CD14-positive monocyte (primary cell): ENCODE data around the gene SCNN1A. TPM values are rescaled to one million over a fixed set of nuclear protein-coding genes. Genes with fewer than 3 reads are reported as not detected.

ENCODE experiments used
- DNase-seq, 3 donors: peaks; one replicate each; pipeline ENCODE4 v3.0.0-alpha.2; 2011 to 2022
- H2AFZ ChIP-seq: 2 replicates; pipeline ENCODE4 v1.6.0; 2012; ENCODE audit warnings: mild to moderate bottlenecking, low read depth, low read length, inconsistent platforms; ENCODE audit not compliant: insufficient read depth, poor library complexity, severe bottlenecking
- H3K27ac ChIP-seq, 2 donors: 1 replicate in 1 of 2; 2 replicates in 1 of 2; pipeline ENCODE4 v1.5.1; 2012 to 2013; ENCODE audit warnings: low read length in 2 of 2, control low read depth in 1 of 2, inconsistent platforms in 1 of 2, low read depth in 1 of 2, mild to moderate bottlenecking in 1 of 2
- H3K27me3 ChIP-seq, 2 donors: one replicate each; pipeline versions ENCODE4 v1.6.0 to v1.6.1; 2011 to 2013; ENCODE audit warnings: low read length in 2 of 2; ENCODE audit not compliant: control insufficient read depth in 2 of 2, insufficient read depth in 2 of 2
- H3K36me3 ChIP-seq, 2 donors: replicated peaks in 1 of 2; 1 replicate in 1 of 2; 2 replicates in 1 of 2; pipeline versions ENCODE4 v1.5.1 to v1.6.1; 2012 to 2013; ENCODE audit warnings: low read length in 2 of 2, control low read depth in 1 of 2, inconsistent platforms in 1 of 2, mild to moderate bottlenecking in 1 of 2; ENCODE audit not compliant: insufficient read depth in 2 of 2, control insufficient read depth in 1 of 2
- H3K4me1 ChIP-seq, 2 donors: 1 replicate in 1 of 2; 2 replicates in 1 of 2; pipeline versions ENCODE4 v1.5.1 to v1.6.1; 2012 to 2013; ENCODE audit warnings: low read length in 2 of 2, control low read depth in 1 of 2, inconsistent platforms in 1 of 2, mild to moderate bottlenecking in 1 of 2, moderate library complexity in 1 of 2; ENCODE audit not compliant: insufficient read depth in 2 of 2, control insufficient read depth in 1 of 2
- H3K4me2 ChIP-seq: replicated peaks from 2 replicates; pipeline ENCODE3; 2012; ENCODE audit warnings: low read length, moderate library complexity, mild to moderate bottlenecking; ENCODE audit not compliant: poor library complexity, severe bottlenecking; ENCODE audit errors: extremely low read depth
- H3K4me3 ChIP-seq, 3 experiments: fragments of 200-600 bp in 1 of 3; sonication (generic) in 1 of 3; replicated peaks in 1 of 3; 1 replicate in 2 of 3; 2 replicates in 1 of 3; pipeline ENCODE4 v1.5.1; 2011 to 2013; ENCODE audit warnings: low read length in 3 of 3, mild to moderate bottlenecking in 3 of 3, control low read depth in 2 of 3, low read depth in 2 of 3, inconsistent platforms in 1 of 3, moderate library complexity in 1 of 3
- H3K79me2 ChIP-seq: 2 replicates; pipeline ENCODE4 v1.6.0; 2012; ENCODE audit warnings: mild to moderate bottlenecking, control low read depth, inconsistent platforms, low read length, moderate library complexity; ENCODE audit not compliant: insufficient read depth
- H3K9ac ChIP-seq: 2 replicates; pipeline ENCODE4 v1.6.0; 2017; ENCODE audit warnings: low read length, mild to moderate bottlenecking; ENCODE audit not compliant: insufficient read depth, poor library complexity, severe bottlenecking
- H3K9me3 ChIP-seq, 2 donors: replicated peaks in 1 of 2; 1 replicate in 1 of 2; 2 replicates in 1 of 2; pipeline versions ENCODE4 v1.5.1 to v1.6.1; 2012 to 2013; ENCODE audit warnings: low read length in 2 of 2, control low read depth in 1 of 2; ENCODE audit not compliant: control insufficient read depth in 1 of 2, insufficient read depth in 1 of 2
- H4K20me1 ChIP-seq: 2 replicates; pipeline ENCODE4 v1.6.0; 2012; ENCODE audit warnings: mild to moderate bottlenecking, low read length, control low read depth, moderate library complexity; ENCODE audit not compliant: insufficient read depth
- H3K27ac Mint-ChIP-seq, 7 donors: one replicate each; pipeline ENCODE4 v1.8.0; 2020; ENCODE audit warnings: mild to moderate bottlenecking in 7 of 7, mixed read lengths in 7 of 7, moderate library complexity in 6 of 7, inconsistent platforms in 2 of 7
- H3K27me3 Mint-ChIP-seq, 3 donors: one replicate each; pipeline ENCODE4 v1.8.0; 2021 to 2022; ENCODE audit warnings: low read depth in 3 of 3, mild to moderate bottlenecking in 3 of 3, mixed read lengths in 3 of 3, moderate library complexity in 3 of 3, inconsistent platforms in 1 of 3
- H3K36me3 Mint-ChIP-seq, 2 donors: one replicate each; pipeline ENCODE4 v1.8.0; 2020; ENCODE audit warnings: mixed read lengths in 2 of 2, inconsistent platforms in 1 of 2, mild to moderate bottlenecking in 1 of 2
- H3K4me1 Mint-ChIP-seq: one replicate; pipeline ENCODE4 v1.8.0; 2020; ENCODE audit warnings: mild to moderate bottlenecking, mixed read lengths
- H3K4me3 Mint-ChIP-seq, 2 donors: one replicate each; pipeline ENCODE4 v1.8.0; 2020; ENCODE audit warnings: mild to moderate bottlenecking in 2 of 2, mixed read lengths in 2 of 2, moderate library complexity in 1 of 2
- H3K9me3 Mint-ChIP-seq, 7 donors: one replicate each; pipeline ENCODE4 v1.8.0; 2020 to 2022; ENCODE audit warnings: mixed read lengths in 7 of 7, mild to moderate bottlenecking in 6 of 7, moderate library complexity in 6 of 7, inconsistent platforms in 2 of 7
- CTCF ChIP-seq: fragments of 200-600 bp; IDR thresholded peaks from one replicate; pipeline ENCODE4 v1.8.0; 2022; ENCODE audit warnings: antibody characterized with exemption, mild to moderate bottlenecking
- WGBS: methylation state at CpG from one replicate; pipeline ENCODE4 v1.1.5; 2013; ENCODE audit warnings: missing lambda C conversion rate; ENCODE audit not compliant: insufficient coverage; 5-methylcytosine and 5-hydroxymethylcytosine counted together
- intact Hi-C, 2 donors: fragments of 100-400 bp; cut with micrococcal nuclease; formaldehyde crosslinking; loops; one replicate each; pipeline versions ENCODE4 v1.15.0 to v1.15.1; 2023
- polyA plus RNA-seq, 3 donors: library from polyadenylated mRNA; depleted of rRNA in 1 of 3; unstranded in 2 of 3; stranded (reverse) in 1 of 3; fragments of 300-500 nt in 2 of 3; fragments of >200 nt in 1 of 3; fragmentation: Illumina TruSeq in 2 of 3; gene quantifications; 1 replicate in 2 of 3; 2 replicates in 1 of 3; pipeline ENCODE4 v1.2.3, GENCODE V29; 2012 to 2021

Gene SCNN1A
- polyA plus RNA-seq, 3 donors, result 0.11 to 0.68 (median 0.63) TPM

- TF ChIP-seq CTCF, result no peak
- Mint-ChIP-seq H3K4me3 (no peak overlapping the region), H3K27ac (peak overlapping the region in 4 of 7 donors; percentile 36 to 74 (median 46)), H3K4me1 (peaks cover 46% of the 10 kb centered on the region), H3K27me3 (peaks cover 0 to 5% (median 0%) of the 10 kb centered on the region in 3 donors), H3K36me3 (peaks cover 34 to 60% of the 10 kb centered on the region in 2 donors), H3K9me3 (peaks cover 0 to 2% (median 0%) of the 10 kb centered on the region in 7 donors)
- WGBS, result 57% methylated on average over 8 of the region's 8 CpGs
- peak in 2 of 3 donors; percentile 30 to 31 for DNase-seq
- Histone ChIP-seq H3K4me3 (no peak overlapping the region), H3K36me3 (peaks cover 22 to 40% of the 10 kb centered on the region in 2 donors), H3K4me2 (no peak overlapping the region), H3K27me3 (no peaks in the 10 kb centered on the region), H2AFZ (no peak overlapping the region), H3K4me1 (peaks cover 27 to 42% of the 10 kb centered on the region in 2 donors), H3K27ac (peak overlapping the region; percentile 10 to 33), H4K20me1 (peaks cover 44% of the 10 kb centered on the region), H3K79me2 (peaks cover 6% of the 10 kb centered on the region), H3K9ac (no peak overlapping the region), H3K9me3 (no peaks in the 10 kb centered on the region)
- intact Hi-C loops, result no loop called here
Observed at GRCh38 chr12:6394398-6394797, 19.0 kb upstream of the SCNN1A start.

- no peak overlapping the region for H2AFZ ChIP-seq
- H3K9ac ChIP-seq, result no peak overlapping the region
- peak overlapping the region; percentile 25 for H3K4me2 ChIP-seq
- WGBS, result 100% methylated on average over 4 of the region's 7 CpGs
- peak overlapping the region in 1 of 2 donors; percentile 61 for H3K27ac ChIP-seq
- Mint-ChIP-seq H3K27me3 (peaks cover 0 to 5% (median 0%) of the 10 kb centered on the region in 3 donors), H3K9me3 (peaks cover 0 to 2% (median 0%) of the 10 kb centered on the region in 7 donors), H3K27ac (no peak overlapping the region), H3K4me3 (no peak overlapping the region), H3K36me3 (peaks cover 46 to 66% of the 10 kb centered on the region in 2 donors), H3K4me1 (peaks cover 55% of the 10 kb centered on the region)
- peaks cover 18% of the 10 kb centered on the region for H3K79me2 ChIP-seq
- no peak for DNase-seq
- H3K9me3 ChIP-seq, result no peaks in the 10 kb centered on the region
- no peaks in the 10 kb centered on the region for H3K27me3 ChIP-seq
- intact Hi-C loops, result no loop called here
- no peak for TF ChIP-seq CTCF
- H3K4me3 ChIP-seq, result no peak overlapping the region
- peaks cover 27 to 44% of the 10 kb centered on the region in 2 donors for H3K4me1 ChIP-seq
- H4K20me1 ChIP-seq, result peaks cover 57% of the 10 kb centered on the region
- H3K36me3 ChIP-seq, result peaks cover 34 to 53% of the 10 kb centered on the region in 2 donors
Observed at GRCh38 chr12:6393109-6393508, 17.7 kb upstream of the SCNN1A start.
